Transverse colon (tissue), 3 donors: ENCODE measurements around the gene ATP10D.

ENCODE experiments used
- CTCF ChIP-seq, 5 experiments: fragments of 200-600 bp in 3 of 5; fragments of 450-650 bp in 2 of 5; sonication (generic) in 3 of 5; IDR thresholded peaks; 1 replicate in 2 of 5; 2 replicates in 3 of 5; pipeline ENCODE4 v1.5.1; 2016 to 2017; ENCODE audit warnings: antibody characterized with exemption in 5 of 5, inconsistent platforms in 3 of 5, mild to moderate bottlenecking in 2 of 5, moderate library complexity in 1 of 5
- EP300 ChIP-seq: sonication (generic); formaldehyde crosslinking; IDR thresholded peaks from one replicate; pipeline ENCODE4 v1.6.1; 2017; ENCODE audit warnings: antibody characterized with exemption, low read depth

GRCh38 chr4:47474799-47475198, 10.3 kb upstream of the ATP10D start:
- TF ChIP-seq CTCF (IDR thresholded peaks at IDR 0.05) (no peak), EP300 (no peak)
